Measurements from ENCODE around the gene SAFB.
A peak's percentile ranks its signal among the peaks of the same experiment; 100 is the strongest.
"Not testable (repeated sequence)": the region's sequence is repeated elsewhere in the genome, so short reads cannot be mapped to it uniquely, and the experiment has no call there.

Gene SAFB

DNA sequence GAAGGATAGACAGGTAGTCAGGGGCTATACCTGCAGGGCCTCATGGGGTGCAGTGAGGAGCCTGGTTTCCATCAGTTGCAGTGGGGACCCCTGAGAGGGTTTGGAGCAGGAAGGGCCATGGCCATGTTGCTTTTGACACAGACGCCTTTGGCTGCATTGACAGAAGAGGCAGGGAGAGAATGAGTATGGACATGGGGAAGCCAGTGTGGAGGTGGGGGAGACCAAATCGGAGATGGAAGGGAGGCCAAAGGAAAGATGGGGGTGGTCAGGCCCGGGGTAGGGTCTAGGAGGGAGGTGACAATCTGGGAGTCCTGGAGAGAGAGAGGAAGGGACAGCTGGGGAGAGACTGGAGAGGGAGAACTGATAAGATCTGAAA, 59.2 kb downstream of the SAFB start:
- no peak for DNase-seq (ENCODE audit: low read depth in 2 of 2, low spot score in 1 of 2)

DNA sequence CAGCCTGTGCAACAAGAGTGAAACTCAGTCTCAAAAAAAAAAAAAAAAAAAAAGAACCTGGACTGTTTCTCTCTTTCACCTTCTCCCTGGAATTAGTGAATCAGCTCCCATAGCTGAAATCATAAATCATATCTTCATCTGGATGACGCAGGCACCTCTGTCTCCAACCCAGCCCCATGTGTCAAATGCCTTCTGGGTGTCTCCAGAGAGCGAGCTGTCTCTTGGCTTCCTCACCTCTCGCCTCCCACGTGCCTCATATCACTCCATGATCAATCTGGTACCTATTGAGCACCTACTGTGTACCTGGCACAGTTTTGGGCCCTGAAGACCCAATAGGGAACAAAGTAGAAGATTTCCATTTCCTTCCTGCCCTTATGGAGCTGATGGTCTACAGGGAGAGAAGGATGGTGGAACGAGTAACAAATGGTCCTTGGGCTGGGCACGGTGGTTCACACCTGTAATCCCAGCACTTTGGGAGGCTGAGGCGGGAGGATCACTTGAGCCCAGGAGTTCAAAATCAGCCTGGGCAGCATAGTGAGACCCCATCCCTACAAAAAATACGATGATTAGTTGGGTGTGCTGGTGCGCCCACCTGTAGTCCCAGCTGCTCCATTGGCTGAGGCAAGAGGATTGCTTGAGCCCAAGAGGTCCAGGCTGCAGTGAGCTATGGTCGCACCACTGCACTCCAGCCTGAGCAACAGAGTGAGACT, 60.4 kb downstream of the SAFB start:
- no peak for DNase-seq (ENCODE audit: low read depth in 2 of 2, low spot score in 1 of 2)

DNA sequence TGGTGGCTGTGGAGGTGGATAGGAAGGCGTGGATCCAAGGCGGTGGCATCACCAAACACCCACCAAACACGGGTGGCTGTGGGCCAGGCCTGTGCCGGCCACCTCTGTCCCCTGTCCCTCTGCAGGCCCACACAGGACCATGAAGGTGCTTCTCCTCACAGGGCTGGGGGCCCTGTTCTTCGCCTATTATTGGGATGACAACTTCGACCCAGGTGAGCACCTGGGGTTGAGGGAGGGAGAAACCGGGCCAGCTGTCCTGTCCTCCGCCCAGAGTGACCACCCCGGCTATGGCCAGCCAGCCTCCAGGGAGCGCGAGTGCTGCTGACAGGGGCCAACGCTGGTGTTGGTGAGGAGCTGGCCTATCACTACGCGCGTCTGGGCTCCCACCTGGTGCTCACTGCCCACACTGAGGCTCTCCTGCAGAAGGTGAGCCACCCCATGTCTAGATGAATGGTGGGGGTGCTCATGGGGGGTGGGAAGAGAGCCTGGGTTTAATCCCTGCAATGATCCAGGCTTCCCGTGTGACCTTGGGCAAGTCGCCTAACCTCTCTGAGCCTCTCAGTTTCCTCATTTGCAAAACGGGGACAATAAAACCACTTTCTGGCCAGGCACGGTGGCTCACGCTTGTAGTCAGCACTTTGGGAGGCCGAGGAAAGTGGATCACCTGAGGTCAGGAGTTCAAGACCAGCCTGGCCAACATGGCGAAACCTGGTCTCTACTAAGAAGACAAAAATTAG, 62.0 kb downstream of the SAFB start:
- no peak for DNase-seq (ENCODE audit: low read depth in 2 of 2, low spot score in 1 of 2)

DNA sequence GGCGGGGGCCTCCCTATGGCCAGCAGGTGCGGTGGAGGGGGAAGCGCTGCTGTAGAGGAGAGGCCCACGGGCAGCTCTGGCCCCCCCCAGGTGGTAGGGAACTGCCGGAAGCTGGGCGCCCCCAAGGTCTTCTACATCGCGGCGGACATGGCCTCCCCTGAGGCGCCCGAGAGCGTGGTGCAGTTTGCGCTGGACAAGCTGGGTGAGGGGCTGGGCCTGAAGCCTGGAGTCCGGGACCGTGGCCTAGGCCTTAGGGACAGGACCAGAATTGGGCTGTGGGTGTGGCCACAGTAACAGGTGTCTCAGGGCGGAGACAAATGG, 63.4 kb downstream of the SAFB start:
- DNase-seq (ENCODE audit: low read depth in 2 of 2, low spot score in 1 of 2) = no peak

DNA sequence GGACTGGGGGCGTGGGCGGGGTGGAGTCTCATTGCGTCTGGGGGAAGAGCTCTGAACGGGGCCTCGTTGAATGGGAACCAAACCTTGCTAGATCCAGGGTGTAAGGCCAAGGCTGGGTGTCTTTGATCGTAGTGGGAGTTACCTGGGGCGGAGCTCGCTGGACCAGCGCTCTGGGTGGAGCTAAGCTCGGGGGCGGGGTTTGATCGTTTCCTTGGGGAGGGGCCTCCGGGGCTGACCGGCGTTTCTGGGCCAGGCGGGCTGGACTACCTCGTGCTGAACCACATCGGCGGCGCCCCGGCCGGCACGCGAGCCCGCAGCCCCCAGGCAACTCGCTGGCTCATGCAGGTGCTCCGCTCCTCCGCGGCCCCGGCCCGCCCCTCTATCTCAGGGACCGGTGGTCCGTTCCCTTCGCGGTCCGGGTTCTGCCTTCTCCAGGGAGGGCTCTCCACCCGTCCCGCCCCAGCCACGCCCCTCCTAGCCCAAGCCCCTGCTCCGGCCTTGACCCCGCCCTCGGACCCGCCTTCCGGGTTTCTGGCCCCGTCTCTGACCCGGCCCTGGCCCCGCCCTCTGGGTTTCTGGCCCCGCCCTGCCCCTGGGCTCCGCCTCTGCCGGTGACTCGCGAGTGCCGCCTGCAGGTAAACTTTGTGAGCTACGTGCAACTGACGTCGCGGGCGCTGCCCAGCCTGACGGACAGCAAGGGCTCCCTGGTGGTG, 63.9 kb downstream of the SAFB start:
- peak; percentile 92 to 93 for DNase-seq (ENCODE audit: low read depth in 2 of 2, low spot score in 1 of 2)

DNA sequence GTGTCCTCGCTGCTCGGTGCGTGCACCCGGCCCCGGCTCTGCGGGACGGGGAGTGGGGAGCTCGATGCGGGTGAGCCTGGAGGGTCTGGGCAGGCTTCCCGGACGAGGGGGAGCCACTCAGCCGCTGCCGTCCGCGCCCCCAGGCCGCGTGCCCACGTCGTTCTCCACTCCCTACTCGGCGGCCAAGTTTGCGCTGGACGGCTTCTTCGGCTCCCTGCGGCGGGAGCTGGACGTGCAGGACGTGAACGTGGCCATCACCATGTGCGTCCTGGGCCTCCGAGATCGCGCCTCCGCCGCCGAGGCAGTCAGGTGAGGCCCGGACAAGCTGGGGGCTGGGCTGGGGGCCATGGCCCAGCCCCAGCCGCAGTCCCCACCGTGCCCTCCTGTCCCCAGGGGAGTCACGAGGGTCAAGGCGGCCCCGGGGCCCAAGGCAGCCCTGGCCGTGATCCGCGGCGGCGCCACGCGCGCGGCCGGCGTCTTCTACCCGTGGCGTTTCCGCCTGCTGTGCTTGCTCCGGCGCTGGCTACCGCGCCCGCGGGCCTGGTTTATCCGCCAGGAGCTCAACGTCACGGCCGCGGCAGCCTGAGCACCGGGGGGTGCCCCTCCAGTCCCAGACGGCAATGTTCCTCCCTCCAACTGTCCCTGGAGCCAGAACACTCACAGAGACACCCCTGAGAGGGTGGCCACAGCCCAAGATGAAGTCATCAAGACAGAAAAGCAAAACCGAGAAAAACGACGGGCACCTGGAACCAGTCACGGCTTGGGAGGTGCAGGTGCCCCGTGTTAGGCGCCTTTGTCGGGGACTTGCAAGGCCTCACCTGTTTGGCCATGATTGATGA, 64.7 kb downstream of the SAFB start:
- DNase-seq (ENCODE audit: low read depth in 2 of 2, low spot score in 1 of 2) = no peak

DNA sequence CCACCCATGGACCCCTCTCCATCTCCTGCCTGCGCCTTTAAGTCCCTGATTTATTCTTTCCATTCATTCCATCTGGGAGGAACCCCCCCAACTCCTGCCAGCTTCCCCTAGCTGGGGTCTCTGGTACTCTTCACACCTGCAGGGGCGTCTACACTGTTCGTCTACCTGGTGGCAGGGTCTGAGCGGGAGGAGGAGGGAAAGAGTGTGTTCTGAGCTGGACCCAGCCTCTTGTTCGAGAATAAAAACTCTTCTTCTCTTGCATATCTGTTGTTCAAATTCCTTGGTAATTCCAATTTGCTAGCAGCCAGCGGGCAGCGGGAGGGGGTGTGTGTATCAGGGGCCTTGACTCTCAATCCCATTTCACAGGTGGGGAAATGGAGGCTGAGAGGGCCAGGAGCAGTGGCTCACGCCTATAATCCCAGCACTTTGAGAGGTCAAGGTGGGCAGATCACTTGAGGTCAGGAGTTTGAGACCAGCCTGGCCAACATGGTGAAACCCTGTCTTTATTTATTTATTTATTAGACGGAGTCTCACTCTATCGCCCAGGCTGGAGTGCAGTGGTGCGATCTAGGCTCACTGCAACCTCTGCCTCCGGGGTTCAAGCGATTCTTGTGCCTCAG, 65.5 kb downstream of the SAFB start:
- not testable (repeated sequence) for DNase-seq (ENCODE audit: low read depth in 2 of 2, low spot score in 1 of 2)

DNA sequence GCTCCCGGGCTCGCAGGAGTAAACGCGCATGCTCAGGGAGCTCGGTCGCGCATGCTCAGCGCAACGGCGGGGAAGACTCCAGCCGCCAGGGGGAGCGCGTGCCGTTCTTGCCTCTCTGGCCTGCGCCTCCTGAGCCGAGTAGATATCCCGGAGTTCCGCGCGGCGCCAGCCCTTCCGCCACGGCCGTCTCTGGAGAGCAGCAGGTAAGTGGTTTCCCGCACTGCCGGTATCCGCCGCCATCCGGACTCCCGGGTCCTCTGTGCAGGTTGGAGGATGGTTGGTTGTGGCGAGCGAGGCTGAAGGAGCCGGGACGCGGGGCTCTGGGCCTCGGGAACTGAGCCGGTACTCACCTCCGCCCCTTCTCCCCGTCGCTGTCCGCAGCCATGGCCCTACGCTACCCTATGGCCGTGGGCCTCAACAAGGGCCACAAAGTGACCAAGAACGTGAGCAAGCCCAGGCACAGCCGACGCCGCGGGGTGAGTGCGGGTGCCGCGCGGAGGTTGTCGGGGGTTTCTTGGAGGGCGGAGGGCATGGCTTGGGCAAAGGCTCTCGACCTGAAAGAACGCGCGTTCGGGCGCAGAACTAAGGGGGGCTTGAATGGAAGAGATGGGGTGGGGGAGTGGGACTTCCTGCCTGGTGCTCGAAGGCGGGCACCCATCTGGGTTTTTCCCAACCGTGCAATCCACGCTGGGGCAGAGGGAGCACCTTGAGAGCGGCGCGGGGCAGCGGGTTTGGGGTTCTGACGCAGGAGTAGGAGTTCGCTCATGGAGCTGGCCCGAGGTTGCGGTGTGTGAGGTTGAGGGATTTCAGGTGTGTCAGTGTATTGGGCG, 67.5 kb downstream of the SAFB start, which contains the start of gene RPL36:
Gene RPL36 (plus strand): TSS at position 171 of the 830 bp plus-strand sequence. CDS start 213 bp downstream, at position 384.
- DNase-seq (ENCODE audit: low read depth in 2 of 2, low spot score in 1 of 2) = peak; percentile 98 to 99

DNA sequence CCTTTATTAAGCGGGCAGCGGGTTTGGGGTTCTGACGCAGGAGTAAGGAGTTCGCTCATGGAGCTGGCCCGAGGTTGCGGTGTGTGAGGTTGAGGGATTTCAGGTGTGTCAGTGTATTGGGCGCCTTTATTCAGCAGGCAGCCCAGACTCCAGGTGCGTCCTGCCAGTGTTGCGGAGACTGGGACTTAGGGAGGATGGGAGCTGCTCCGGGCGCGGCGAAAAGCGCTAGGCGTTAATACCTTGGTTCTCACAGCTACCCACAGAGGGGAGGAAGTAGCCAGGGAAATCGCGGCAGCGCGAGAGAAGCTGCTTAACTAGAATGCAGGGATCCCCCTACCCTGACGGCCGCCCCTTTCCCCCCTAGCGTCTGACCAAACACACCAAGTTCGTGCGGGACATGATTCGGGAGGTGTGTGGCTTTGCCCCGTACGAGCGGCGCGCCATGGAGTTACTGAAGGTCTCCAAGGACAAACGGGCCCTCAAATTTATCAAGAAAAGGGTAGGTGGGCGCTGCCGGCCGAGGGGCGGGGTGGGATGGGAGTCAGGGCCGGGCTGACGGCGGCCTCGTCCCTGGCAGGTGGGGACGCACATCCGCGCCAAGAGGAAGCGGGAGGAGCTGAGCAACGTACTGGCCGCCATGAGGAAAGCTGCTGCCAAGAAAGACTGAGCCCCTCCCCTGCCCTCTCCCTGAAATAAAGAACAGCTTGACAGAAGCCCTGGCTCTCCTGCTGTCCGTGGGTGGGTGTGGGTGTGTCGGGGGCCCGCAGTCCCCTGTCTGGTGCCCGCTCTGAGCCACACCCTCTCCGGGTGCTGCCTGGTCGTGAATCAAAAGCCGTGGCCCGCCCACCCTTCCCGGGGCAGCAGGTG, 68.3 kb downstream of the SAFB start:
- DNase-seq (ENCODE audit: low read depth in 2 of 2, low spot score in 1 of 2) = no peak

DNA sequence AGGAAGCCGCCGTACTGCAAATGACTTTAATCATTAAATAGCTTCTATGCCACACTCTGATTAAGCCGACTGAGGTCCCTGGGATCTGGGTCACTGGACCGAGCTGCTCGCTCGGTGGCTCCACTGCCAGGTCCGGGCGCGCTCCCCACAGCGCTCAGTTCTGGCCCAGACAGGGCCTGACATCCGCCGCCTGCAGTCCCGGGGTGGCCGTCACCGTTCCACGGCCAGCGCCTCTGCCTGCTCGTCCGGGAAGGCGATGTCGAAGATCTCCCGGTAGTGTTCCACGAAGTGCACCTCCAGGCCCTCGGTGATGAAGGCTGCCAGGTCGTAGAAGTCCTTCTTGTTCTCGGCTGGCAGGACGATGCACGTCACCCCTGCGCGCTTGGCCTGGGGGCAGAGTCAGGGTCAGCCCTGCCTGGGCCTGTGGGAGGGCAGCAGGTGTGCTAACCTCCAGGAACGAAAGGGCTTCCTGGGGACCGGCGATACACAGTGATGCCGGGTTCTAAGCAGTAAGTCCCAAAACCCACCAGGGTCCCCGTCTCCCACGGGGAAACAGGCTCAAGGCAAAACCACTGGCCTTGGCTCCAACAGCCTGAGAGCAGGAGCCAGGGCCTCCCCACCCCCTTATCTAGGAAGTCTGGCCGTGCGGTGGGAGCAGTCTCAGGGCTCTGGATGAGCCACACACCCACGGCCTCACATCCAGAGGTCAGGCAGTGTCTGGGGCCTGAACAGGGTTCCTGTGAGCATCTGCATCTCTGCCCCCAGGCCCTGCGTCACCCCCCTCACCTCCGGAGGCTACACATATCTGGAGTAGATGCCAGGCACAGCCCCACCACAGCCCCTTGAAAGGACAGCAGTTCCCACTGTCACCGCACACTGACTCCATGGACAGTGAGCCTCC, 69.2 kb downstream of the SAFB start:
- no peak for DNase-seq (ENCODE audit: low read depth in 2 of 2, low spot score in 1 of 2)

DNA sequence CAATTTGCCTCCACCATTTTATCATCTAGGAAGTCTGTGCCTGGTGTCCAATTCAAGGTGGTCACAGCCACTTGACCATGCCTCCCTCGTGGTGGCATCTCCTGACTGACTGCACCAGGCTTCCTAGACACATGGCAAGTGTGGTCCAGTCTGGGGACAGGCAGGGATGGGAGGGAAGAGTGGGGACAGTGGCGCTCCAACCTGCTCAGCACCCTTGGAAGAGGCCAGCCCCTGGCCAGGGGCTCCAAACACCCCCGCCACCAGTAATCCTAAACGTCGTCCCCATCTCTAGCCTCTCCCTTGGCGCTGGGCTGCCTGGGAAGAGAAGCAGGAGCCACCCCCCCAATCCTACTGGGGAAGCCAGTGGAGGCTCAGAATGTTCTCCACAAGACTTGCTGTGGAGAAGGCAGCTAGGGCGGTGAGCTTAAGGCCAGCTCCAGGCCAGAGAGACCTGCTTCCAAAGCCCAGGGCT, 69.9 kb downstream of the SAFB start:
- DNase-seq (ENCODE audit: low read depth in 2 of 2, low spot score in 1 of 2) = no peak

DNA sequence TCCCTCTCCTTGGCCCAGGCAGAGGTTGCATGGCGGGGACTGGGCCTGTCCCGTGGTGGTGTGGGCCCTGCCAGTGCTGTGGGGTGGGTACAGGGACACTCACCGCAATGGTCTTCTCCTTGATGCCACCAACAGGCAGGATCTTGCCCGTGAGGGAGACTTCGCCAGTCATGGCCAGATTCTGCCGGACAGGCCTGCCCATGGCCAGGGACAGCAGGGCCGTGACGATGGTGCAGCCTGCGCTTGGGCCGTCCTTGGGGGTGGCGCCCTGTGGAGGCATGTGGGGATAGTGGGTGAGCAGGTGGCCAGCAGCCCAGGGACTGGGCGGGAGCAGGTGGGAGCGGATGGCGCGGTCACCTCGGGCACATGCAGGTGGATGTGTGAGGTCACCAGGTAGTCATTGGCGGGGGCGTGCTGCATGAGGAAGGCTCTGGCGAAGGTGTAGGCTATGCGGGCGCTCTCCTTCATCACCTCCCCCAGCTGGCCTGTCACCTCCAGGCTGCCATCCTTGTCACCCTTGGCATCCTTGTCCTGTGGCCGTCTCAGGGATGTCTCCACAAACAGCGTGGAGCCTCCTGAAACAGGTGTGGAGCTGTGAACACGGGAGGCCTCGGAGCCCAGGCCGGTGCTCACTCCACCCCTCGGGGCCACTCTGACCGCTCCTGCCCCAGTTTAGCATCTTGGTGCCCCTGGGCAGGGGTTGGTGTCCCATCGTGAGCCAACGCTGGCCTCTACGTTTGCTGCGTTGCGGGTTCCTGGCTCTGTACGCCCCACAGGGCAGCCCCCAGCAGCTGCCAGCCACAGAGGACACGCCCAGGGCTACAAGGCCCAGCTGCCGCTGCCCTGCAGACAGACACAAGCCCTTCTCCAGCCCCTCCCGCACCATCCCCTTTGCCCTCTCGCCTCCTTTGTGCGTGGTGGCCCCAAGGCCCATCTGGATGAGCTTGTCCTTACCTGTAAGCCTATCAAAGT, 70.6 kb downstream of the SAFB start:
- DNase-seq (ENCODE audit: low read depth in 2 of 2, low spot score in 1 of 2) = no peak

DNA sequence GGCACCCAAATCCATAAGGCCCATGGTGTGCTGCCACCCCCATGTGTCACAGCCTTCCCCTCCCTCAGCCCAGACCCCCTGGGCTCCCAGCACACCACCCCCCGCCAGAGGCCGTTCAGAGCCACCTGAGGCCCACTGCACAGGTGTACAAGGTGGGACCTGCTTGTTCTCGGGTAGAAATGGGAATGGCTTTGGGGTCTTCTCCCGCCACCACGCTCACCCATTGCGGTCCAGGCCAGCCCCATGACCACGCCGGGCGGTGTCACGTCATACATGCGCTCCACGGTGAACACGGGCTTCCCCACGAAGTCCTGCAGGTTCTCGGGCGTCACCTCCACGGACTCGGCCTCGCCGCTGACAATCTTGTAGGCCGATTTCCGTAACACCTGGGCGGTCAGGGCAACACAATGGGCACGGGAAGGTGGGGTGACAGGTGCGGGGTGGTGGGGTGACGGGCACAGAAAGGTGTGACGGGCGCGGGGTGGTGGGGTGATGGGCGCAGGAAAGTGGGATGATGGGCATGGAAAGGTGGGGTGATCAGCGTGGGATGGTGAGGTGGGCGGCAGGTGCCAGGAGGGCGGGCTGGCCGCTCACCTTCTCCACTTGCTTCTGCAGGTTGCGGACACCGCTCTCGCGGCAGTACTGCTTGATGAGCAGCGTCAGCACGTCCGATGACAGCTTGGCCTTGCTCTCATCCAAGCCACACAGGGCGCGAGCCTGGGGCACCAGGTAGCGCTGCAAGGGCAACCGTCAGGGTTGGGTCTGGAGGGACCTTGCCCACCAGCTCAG, 71.5 kb downstream of the SAFB start:
- no peak for DNase-seq (ENCODE audit: low read depth in 2 of 2, low spot score in 1 of 2)

DNA sequence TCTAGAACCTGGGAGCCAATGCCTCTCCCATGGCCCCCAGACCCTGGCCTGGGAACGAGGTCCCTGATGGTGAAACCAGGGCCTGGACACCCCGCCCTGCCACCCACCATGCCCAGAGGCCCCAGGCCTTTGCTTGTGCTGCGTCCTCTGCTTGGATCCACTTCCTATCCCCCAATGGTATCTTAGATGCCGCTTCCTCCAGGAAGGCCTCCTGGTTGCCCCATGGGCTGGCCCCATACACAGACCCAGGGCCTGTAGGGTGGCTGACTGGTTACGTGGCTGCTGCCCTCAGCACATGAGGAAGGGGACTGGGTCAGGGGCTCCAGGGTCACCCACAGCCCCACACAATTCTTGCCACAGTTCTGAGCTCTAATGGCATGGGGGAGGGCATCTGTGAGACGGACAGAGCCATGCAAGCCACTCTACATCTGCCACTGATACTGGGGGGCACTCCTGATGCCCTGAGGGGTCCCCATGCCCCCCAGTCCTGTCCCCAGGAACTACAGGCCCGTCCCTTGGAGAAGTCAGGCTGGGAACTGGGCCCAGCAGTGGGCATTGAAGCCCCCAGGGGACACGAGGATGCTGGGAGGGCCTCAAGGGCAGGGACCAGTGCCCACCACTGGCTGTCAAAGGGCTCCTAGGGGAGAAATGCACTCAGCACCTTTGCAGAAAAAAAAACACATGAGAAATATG, 72.2 kb downstream of the SAFB start:
- no peak for DNase-seq (ENCODE audit: low read depth in 2 of 2, low spot score in 1 of 2)

DNA sequence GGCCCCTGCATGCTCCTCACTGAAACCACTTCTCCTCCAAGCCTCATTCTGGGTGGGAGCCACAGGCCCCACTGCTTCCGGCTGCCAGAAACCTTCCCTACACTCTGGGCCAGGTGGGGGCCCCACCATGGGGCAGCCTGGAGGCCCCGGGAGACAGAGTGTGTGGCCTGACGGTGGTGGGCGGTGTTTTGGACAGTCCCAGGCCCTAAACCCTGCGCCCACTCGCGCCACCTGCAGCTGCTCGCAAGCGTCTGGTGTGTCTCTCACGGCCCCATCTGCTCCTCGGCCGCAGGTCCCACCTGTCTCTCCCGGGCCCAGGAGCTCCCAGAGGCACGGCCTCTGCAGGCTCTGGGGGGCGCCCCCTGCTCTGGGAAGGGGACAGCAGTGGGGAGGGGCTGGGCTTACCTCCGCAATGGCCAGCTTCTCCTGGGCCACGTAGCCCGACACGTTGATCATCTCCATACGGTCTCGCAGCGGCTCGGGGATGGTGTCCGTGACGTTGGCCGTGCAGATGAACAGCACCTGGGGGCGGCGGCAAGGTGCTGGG, 72.8 kb downstream of the SAFB start:
- no peak for DNase-seq (ENCODE audit: low read depth in 2 of 2, low spot score in 1 of 2)
